ENCODE results near the gene VSTM1. TPM values are rescaled to one million over a fixed set of nuclear protein-coding genes. Genes with fewer than 3 reads are reported as not detected.

The VSTM1 gene
- total RNA-seq, 1 experiment from 2014 or later, result not detected

- Mint-ChIP-seq H3K27me3 (ENCODE audit: low read depth) (peaks cover 4% of the 10 kb centered on the region), H3K4me3 (no peak overlapping the region), H3K4me1 (no peaks in the 10 kb centered on the region), H3K9me3 (peaks cover under 1% of the 10 kb centered on the region; the same call in 1 of the 2 replicates), H3K36me3 (no peaks in the 10 kb centered on the region; the same call in 1 of the 2 replicates), H3K27ac (no peak overlapping the region)
- DNase-seq (ENCODE audit: low spot score), result no peak
- TF ChIP-seq TP53 (CRISPR knock-in tag; IDR thresholded peaks at IDR 0.05), result no peak
- ChIA-PET POLR2A (no interaction called here), CTCF (no interaction called here)
- no peak for ATAC-seq
Observed at GRCh38 chr19:54074851-54075250, 11.2 kb upstream of the VSTM1 start.

GRCh38 chr19:54073829-54074228, 10.1 kb upstream of the VSTM1 start:
- ATAC-seq (no peak), DNase-seq (ENCODE audit: low spot score) (no peak)
- POLR2A ChIA-PET, result no interaction called here
- Mint-ChIP-seq H3K36me3 (0 out of 2 replicates have a peak, but pooled peaks cover 4% of the 10 kb centered on the region), H3K27ac (no peak overlapping the region), H3K4me3 (no peak overlapping the region), H3K4me1 (no peaks in the 10 kb centered on the region), H3K9me3 (peaks cover 11% of the 10 kb centered on the region), H3K27me3 (ENCODE audit: low read depth) (peaks cover 2% of the 10 kb centered on the region; the same call in 1 of the 2 replicates)
- CTCF ChIA-PET, result no interaction called here
- TF ChIP-seq, protein P1, sequence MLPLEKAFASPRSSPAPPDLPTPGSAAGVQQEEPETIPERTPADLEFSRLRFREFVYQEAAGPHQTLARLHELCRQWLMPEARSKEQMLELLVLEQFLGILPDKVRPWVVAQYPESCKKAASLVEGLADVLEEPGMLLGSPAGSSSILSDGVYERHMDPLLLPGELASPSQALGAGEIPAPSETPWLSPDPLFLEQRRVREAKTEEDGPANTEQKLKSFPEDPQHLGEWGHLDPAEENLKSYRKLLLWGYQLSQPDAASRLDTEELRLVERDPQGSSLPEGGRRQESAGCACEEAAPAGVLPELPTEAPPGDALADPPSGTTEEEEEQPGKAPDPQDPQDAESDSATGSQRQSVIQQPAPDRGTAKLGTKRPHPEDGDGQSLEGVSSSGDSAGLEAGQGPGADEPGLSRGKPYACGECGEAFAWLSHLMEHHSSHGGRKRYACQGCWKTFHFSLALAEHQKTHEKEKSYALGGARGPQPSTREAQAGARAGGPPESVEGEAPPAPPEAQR (CRISPR knock-in tag; IDR thresholded peaks at IDR 0.05), result no peak
- TF ChIP-seq ZNF263 (CRISPR knock-in tag; IDR thresholded peaks at IDR 0.05; ENCODE audit: low read depth), result no peak
- no peak for TF ChIP-seq STAT6 (CRISPR knock-in tag; conservative IDR thresholded peaks at IDR 0.05; ENCODE audit: low read depth)
- TF ChIP-seq ZNF416 (CRISPR knock-in tag; IDR thresholded peaks at IDR 0.05), result no peak
- no peak for TF ChIP-seq ZNF121 (CRISPR knock-in tag; IDR thresholded peaks at IDR 0.05)
- TF ChIP-seq, protein P2, sequence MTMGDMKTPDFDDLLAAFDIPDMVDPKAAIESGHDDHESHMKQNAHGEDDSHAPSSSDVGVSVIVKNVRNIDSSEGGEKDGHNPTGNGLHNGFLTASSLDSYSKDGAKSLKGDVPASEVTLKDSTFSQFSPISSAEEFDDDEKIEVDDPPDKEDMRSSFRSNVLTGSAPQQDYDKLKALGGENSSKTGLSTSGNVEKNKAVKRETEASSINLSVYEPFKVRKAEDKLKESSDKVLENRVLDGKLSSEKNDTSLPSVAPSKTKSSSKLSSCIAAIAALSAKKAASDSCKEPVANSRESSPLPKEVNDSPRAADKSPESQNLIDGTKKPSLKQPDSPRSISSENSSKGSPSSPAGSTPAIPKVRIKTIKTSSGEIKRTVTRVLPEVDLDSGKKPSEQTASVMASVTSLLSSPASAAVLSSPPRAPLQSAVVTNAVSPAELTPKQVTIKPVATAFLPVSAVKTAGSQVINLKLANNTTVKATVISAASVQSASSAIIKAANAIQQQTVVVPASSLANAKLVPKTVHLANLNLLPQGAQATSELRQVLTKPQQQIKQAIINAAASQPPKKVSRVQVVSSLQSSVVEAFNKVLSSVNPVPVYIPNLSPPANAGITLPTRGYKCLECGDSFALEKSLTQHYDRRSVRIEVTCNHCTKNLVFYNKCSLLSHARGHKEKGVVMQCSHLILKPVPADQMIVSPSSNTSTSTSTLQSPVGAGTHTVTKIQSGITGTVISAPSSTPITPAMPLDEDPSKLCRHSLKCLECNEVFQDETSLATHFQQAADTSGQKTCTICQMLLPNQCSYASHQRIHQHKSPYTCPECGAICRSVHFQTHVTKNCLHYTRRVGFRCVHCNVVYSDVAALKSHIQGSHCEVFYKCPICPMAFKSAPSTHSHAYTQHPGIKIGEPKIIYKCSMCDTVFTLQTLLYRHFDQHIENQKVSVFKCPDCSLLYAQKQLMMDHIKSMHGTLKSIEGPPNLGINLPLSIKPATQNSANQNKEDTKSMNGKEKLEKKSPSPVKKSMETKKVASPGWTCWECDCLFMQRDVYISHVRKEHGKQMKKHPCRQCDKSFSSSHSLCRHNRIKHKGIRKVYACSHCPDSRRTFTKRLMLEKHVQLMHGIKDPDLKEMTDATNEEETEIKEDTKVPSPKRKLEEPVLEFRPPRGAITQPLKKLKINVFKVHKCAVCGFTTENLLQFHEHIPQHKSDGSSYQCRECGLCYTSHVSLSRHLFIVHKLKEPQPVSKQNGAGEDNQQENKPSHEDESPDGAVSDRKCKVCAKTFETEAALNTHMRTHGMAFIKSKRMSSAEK (CRISPR knock-in tag; IDR thresholded peaks at IDR 0.05; ENCODE audit: borderline replicate concordance), result no peak
- TF ChIP-seq HMGXB4 (CRISPR knock-in tag; IDR thresholded peaks at IDR 0.05), result no peak
- TF ChIP-seq ZBTB43 (CRISPR knock-in tag; IDR thresholded peaks at IDR 0.05), result no peak

GRCh38 chr19:54069470-54069869, 5.8 kb upstream of the VSTM1 start:
- Mint-ChIP-seq H3K4me1 (no peaks in the 10 kb centered on the region), H3K36me3 (0 out of 2 replicates have a peak, but pooled peaks cover 4% of the 10 kb centered on the region), H3K9me3 (peaks cover 12% of the 10 kb centered on the region), H3K27me3 (ENCODE audit: low read depth) (peaks cover 2% of the 10 kb centered on the region; the same call in 1 of the 2 replicates), H3K4me3 (no peak overlapping the region), H3K27ac (no peak overlapping the region)
- DNase-seq (ENCODE audit: low spot score) (no peak), ATAC-seq (no peak)
- no peak for TF ChIP-seq ZNF138 (CRISPR knock-in tag; conservative IDR thresholded peaks at IDR 0.05)
- ChIA-PET POLR2A (interaction anchor here (0.6 kb wide), 1 partner anchor 8 kb away, joined by 7 read pairs; no protein-coding TSS in a partner anchor), CTCF (interaction anchor here (0.5 kb wide), 1 partner anchor 29 kb away, joined by 3 read pairs; no protein-coding TSS in a partner anchor)
